ENCODE measurements around the gene CLDN4. TPM values are rescaled to one million over a fixed set of nuclear protein-coding genes. Genes with fewer than 3 reads are reported as not detected.

The CLDN4 gene
- total and polyA plus RNA-seq, 9 of the 15 experiments (the other 6 are each of a cell fraction or from before 2014, with no cell fraction given): 0.05 to 0.60 (median 0.06) TPM; not detected in 3

GRCh38 chr7:73851410-73852338, 20.9 kb downstream of the CLDN4 start (continued):
- TF ChIP-seq FOXP1 (CRISPR knock-in tag; IDR thresholded peaks at IDR 0.05): no peak
- no peak for TF ChIP-seq ZNF551 (CRISPR knock-in tag; IDR thresholded peaks at IDR 0.05)
- TF ChIP-seq POLR2AphosphoS5 (IDR thresholded peaks at IDR 0.05; ENCODE audit: control insufficient read depth, insufficient read depth, low read depth, low read length): no peak
- no peak for TF ChIP-seq MED1 (CRISPR knock-in tag; IDR thresholded peaks at IDR 0.05; ENCODE audit: borderline replicate concordance)
- peak in 1 of 2 experiments; percentile 61; a peak in 2 of 4 replicates for TF ChIP-seq TRIM24 (IDR thresholded peaks at IDR 0.05)
- TF ChIP-seq FOXA3 (CRISPR knock-in tag; conservative IDR thresholded peaks at IDR 0.05 in 1 of 2, IDR thresholded peaks at IDR 0.05 in 1 of 2): no peak
- TF ChIP-seq, protein P1, sequence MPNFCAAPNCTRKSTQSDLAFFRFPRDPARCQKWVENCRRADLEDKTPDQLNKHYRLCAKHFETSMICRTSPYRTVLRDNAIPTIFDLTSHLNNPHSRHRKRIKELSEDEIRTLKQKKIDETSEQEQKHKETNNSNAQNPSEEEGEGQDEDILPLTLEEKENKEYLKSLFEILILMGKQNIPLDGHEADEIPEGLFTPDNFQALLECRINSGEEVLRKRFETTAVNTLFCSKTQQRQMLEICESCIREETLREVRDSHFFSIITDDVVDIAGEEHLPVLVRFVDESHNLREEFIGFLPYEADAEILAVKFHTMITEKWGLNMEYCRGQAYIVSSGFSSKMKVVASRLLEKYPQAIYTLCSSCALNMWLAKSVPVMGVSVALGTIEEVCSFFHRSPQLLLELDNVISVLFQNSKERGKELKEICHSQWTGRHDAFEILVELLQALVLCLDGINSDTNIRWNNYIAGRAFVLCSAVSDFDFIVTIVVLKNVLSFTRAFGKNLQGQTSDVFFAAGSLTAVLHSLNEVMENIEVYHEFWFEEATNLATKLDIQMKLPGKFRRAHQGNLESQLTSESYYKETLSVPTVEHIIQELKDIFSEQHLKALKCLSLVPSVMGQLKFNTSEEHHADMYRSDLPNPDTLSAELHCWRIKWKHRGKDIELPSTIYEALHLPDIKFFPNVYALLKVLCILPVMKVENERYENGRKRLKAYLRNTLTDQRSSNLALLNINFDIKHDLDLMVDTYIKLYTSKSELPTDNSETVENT (CRISPR knock-in tag; IDR thresholded peaks at IDR 0.05): no peak
- no peak for TF ChIP-seq KAT8 (IDR thresholded peaks at IDR 0.05; ENCODE audit: low read depth)
- TF ChIP-seq SRSF3 (IDR thresholded peaks at IDR 0.05; ENCODE audit: insufficient read depth, low read length): no peak
- TF ChIP-seq ZFP1 (CRISPR knock-in tag; IDR thresholded peaks at IDR 0.05): no peak
- peak; percentile 53; the same call in 1 of the 2 replicates for TF ChIP-seq NCOA1 (IDR thresholded peaks at IDR 0.05; ENCODE audit: low read depth)
- no peak for TF ChIP-seq SP2 (IDR thresholded peaks at IDR 0.05; ENCODE audit: extremely low read depth, low read depth, low read length, poor library complexity, severe bottlenecking)
- no peak for TF ChIP-seq HDAC8 (tag; IDR thresholded peaks at IDR 0.05)
- no peak for TF ChIP-seq GTF2F1 (IDR thresholded peaks at IDR 0.05; ENCODE audit: low read depth, low read length)
- TF ChIP-seq TEAD4 (IDR thresholded peaks at IDR 0.05; ENCODE audit: low read length): peak; percentile 97
- TF ChIP-seq TEAD4 (CRISPR knock-in tag; IDR thresholded peaks at IDR 0.05; ENCODE audit: borderline replicate concordance): peak; percentile 67; the same call in 1 of the 2 replicates
- TF ChIP-seq RBM34 (IDR thresholded peaks at IDR 0.05; ENCODE audit: borderline replicate concordance, insufficient read depth, low read length): no peak
- TF ChIP-seq NR0B1 (IDR thresholded peaks at IDR 0.05; ENCODE audit: partially characterized antibody): no peak
- TF ChIP-seq HOMEZ (CRISPR knock-in tag; IDR thresholded peaks at IDR 0.05): no peak
- TF ChIP-seq IRF2 (CRISPR knock-in tag; IDR thresholded peaks at IDR 0.05): no peak

All from K562 (cell line).